Nephron progenitor cell (in vitro differentiated cells): ENCODE results near the gene FSCN2.
A peak's percentile ranks its signal among the peaks of the same experiment; 100 is the strongest.

Experiments used
- DNase-seq: peaks from one replicate; pipeline ENCODE4 v3.0.0; 2021
- H3K27ac Mint-ChIP-seq: 2 replicates; pipeline ENCODE4 v1.8.0; 2021; ENCODE audit warnings: mild to moderate bottlenecking, moderate library complexity, mixed read lengths
- H3K27me3 Mint-ChIP-seq: 2 replicates; pipeline ENCODE4 v1.8.0; 2021; ENCODE audit warnings: mild to moderate bottlenecking, low read depth, mixed read lengths; ENCODE audit not compliant: poor library complexity
- H3K36me3 Mint-ChIP-seq: 2 replicates; pipeline ENCODE4 v1.8.0; 2021; ENCODE audit warnings: low read depth, mixed read lengths
- H3K4me1 Mint-ChIP-seq: 2 replicates; pipeline ENCODE4 v1.8.0; 2021; ENCODE audit warnings: mixed read lengths
- H3K4me3 Mint-ChIP-seq: 2 replicates; pipeline ENCODE4 v1.8.0; 2021; ENCODE audit warnings: mild to moderate bottlenecking, moderate library complexity, mixed read lengths
- H3K9me3 Mint-ChIP-seq: 2 replicates; pipeline ENCODE4 v1.8.0; 2021; ENCODE audit warnings: mild to moderate bottlenecking, moderate library complexity, mixed read lengths
- TF ChIP-seq, protein P1 (sequence below): fragments of 200-600 bp; sonication (generic); IDR thresholded peaks from 2 replicates; pipeline ENCODE4 v1.5.0; 2021; ENCODE audit warnings: antibody characterized with exemption

FSCN2 gene

DNA sequence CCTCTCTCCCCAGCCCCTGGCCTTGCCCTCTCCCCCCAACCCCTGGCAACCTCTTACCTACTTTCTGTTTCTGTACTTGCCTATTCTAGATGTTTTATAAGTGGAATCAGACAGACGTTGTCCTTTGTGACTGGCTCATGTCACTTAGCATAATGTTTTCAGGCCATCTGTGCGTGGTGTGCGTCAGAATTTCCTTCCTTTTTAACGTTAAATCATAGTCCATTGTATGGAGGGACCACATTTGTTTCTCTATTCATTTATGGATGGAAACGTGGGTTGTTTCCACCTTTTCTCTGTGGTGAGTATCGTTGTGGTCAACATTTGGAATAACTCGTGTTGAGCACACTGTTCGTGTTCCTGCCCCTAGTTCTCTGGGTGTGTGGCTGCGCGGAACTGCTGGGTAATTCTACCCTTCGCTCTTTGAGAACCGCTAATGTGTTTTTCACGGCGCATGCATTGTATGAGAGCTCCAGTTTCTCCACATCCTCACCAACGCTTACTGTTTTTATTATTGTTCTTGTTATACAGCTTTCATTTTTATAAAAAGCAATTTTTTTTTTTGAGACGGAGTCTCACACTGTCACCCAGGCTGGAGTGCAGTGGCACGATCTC is 41.9 kb upstream of the FSCN2 start:
- H3K36me3 Mint-ChIP-seq, result no peaks in the 10 kb centered on the region
- H3K27ac Mint-ChIP-seq, result no peak overlapping the region
- no peaks in the 10 kb centered on the region for H3K9me3 Mint-ChIP-seq

GRCh38 chr17:81487089-81487486 is 41.1 kb upstream of the FSCN2 start:
- TF ChIP-seq, protein P1, sequence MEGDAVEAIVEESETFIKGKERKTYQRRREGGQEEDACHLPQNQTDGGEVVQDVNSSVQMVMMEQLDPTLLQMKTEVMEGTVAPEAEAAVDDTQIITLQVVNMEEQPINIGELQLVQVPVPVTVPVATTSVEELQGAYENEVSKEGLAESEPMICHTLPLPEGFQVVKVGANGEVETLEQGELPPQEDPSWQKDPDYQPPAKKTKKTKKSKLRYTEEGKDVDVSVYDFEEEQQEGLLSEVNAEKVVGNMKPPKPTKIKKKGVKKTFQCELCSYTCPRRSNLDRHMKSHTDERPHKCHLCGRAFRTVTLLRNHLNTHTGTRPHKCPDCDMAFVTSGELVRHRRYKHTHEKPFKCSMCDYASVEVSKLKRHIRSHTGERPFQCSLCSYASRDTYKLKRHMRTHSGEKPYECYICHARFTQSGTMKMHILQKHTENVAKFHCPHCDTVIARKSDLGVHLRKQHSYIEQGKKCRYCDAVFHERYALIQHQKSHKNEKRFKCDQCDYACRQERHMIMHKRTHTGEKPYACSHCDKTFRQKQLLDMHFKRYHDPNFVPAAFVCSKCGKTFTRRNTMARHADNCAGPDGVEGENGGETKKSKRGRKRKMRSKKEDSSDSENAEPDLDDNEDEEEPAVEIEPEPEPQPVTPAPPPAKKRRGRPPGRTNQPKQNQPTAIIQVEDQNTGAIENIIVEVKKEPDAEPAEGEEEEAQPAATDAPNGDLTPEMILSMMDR, result no peak
- Mint-ChIP-seq H3K4me3 (no peak overlapping the region), H3K27ac (no peak overlapping the region)

More for the DNA sequence above, 41.9 kb upstream of the FSCN2 start:
- TF ChIP-seq, protein P1, result no peak
- DNase-seq, result no peak
- Mint-ChIP-seq H3K4me3 (peak overlapping the region; percentile 3), H3K27me3 (peaks cover 8% of the 10 kb centered on the region), H3K4me1 (peaks cover 56% of the 10 kb centered on the region)

GRCh38 chr17:81487487-81488275 is 40.5 kb upstream of the FSCN2 start:
- peaks cover 54% of the 10 kb centered on the region for H3K4me1 Mint-ChIP-seq
- H3K4me3 Mint-ChIP-seq, result peak overlapping the region; percentile 47

More at GRCh38 chr17:81487089-81487486, 41.1 kb upstream of the FSCN2 start:
- H3K36me3 Mint-ChIP-seq, result no peaks in the 10 kb centered on the region
- peaks cover 10% of the 10 kb centered on the region for H3K27me3 Mint-ChIP-seq
- H3K9me3 Mint-ChIP-seq, result no peaks in the 10 kb centered on the region
- DNase-seq, result no peak
- H3K4me1 Mint-ChIP-seq, result peaks cover 54% of the 10 kb centered on the region

DNA sequence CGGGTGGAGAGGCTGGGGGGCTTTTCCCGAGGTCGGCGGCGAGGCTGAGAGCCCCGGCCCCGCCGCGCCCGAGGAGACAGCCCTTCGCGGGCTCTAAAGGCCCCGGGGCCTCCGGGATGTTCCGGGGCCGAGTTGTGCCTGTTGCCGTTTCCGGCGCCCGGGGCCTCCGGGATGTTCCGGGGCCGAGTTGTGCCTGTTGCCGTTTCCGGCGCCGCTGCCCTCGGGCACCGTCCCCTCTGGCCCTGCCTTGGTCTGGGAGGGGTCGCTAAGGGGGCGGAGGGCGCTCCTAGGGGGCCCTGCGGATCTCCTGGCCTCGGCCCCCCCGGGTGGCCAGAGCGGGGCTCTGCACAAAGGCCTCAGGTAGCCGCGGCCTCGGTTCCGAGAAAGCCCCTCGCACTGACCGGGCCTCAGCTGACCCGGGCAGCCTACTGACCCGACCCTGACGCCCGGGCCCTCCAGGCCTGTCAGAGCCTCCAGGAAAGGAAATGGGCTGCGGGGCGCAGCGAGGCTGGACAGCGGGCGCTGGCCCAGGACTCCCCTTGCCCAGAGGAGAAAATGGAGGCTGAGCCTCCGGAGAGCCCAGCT is 39.8 kb upstream of the FSCN2 start:
- Mint-ChIP-seq H3K4me3 (no peak overlapping the region), H3K4me1 (peaks cover 48% of the 10 kb centered on the region), H3K27ac (no peak overlapping the region), H3K9me3 (no peaks in the 10 kb centered on the region), H3K36me3 (no peaks in the 10 kb centered on the region), H3K27me3 (peaks cover 13% of the 10 kb centered on the region)
- DNase-seq, result no peak
- TF ChIP-seq, protein P1, result no peak

More at GRCh38 chr17:81487487-81488275, 40.5 kb upstream of the FSCN2 start:
- Mint-ChIP-seq H3K27me3 (peaks cover 13% of the 10 kb centered on the region), H3K36me3 (no peaks in the 10 kb centered on the region), H3K27ac (no peak overlapping the region), H3K9me3 (no peaks in the 10 kb centered on the region)
- peak; percentile 91 for DNase-seq
- TF ChIP-seq, protein P1, result no peak

DNA sequence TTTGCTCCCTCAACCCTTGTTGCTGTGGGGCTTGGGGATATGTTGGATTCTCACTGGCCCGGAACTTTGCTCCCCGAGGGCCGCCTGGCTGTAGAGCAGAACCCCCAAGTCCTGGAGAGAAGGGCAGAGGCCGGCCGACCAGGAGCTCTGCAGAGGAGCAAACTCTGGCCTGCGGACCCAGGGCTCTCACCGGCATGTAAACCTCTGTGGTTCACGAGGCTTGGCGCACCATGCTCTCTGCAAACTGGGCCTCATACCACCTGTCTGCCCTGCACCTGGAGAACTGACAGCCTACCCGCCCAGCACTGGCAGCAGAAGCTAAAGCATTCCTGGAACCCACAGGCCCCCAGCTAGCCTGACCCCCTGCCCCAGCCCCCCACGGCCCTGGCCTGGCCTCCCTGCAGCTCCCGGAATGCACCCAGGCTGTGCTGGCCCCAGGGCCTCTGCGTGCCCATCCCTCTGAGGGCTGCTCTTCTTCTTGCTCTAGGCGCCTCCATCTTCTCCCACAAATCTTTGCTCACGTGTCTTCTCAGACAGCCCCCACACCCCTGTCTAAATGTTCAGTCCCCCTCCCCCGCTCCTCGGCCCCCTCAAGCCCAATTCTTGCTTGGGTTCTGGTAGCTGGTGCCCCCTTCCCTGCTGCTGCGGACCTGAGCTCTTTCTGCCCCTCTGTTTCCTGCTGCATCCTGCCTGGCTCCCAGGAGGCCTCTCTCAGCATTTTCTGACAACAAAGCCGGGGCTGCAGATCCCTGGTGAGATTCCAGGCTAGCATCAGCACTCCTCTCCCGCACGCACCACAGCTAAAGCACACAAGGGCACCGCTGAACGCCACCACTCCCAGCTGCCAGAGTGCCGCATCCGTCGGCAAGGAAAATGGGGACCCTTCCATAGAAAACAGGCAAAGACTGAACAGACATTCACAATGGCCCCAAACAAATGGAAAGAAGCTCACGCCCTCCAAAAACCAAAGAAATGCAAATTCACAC is 38.9 kb upstream of the FSCN2 start:
- no peak for DNase-seq
- Mint-ChIP-seq H3K36me3 (no peaks in the 10 kb centered on the region), H3K4me1 (peaks cover 48% of the 10 kb centered on the region), H3K27ac (no peak overlapping the region), H3K4me3 (peak overlapping the region; percentile 74), H3K9me3 (no peaks in the 10 kb centered on the region), H3K27me3 (peaks cover 13% of the 10 kb centered on the region)
- TF ChIP-seq, protein P1, result no peak
